Osteocyte (in vitro differentiated cells): Measurements from ENCODE around the gene RAB31. TPM values are rescaled to one million over a fixed set of nuclear protein-coding genes. Genes with fewer than 3 reads are reported as not detected.
A peak's percentile ranks its signal among the peaks of the same experiment; 100 is the strongest.

Source experiments
- DNase-seq: peaks from one replicate; pipeline ENCODE4 v3.0.0; 2021; ENCODE audit warnings: mixed read lengths; ENCODE audit not compliant: unreplicated experiment; ENCODE audit errors: extremely low spot score
- H3K27ac Mint-ChIP-seq: one replicate; pipeline ENCODE4 v1.8.0; 2021; ENCODE audit warnings: mild to moderate bottlenecking, mixed read lengths; ENCODE audit not compliant: unreplicated experiment
- H3K27me3 Mint-ChIP-seq: one replicate; pipeline ENCODE4 v1.8.0; 2021; ENCODE audit warnings: mixed read lengths; ENCODE audit not compliant: unreplicated experiment
- H3K36me3 Mint-ChIP-seq: one replicate; pipeline ENCODE4 v1.8.0; 2021; ENCODE audit warnings: mixed read lengths; ENCODE audit not compliant: unreplicated experiment
- H3K4me1 Mint-ChIP-seq: one replicate; pipeline ENCODE4 v1.8.0; 2021; ENCODE audit warnings: mixed read lengths; ENCODE audit not compliant: unreplicated experiment
- H3K4me3 Mint-ChIP-seq: one replicate; pipeline ENCODE4 v1.8.0; 2021; ENCODE audit warnings: mild to moderate bottlenecking, moderate library complexity, mixed read lengths; ENCODE audit not compliant: unreplicated experiment
- H3K9me3 Mint-ChIP-seq: one replicate; pipeline ENCODE4 v1.8.0; 2021; ENCODE audit warnings: mixed read lengths; ENCODE audit not compliant: unreplicated experiment
- CTCF ChIP-seq: fragments of 200-600 bp; sonication (generic); IDR thresholded peaks from 2 replicates; pipeline ENCODE4 v1.5.0; 2021; ENCODE audit warnings: antibody characterized with exemption, mild to moderate bottlenecking, moderate library complexity
- total RNA-seq: library from RNA; stranded (reverse); gene quantifications from 2 replicates; pipeline ENCODE4 v1.2.1, GENCODE V29; 2021

Gene RAB31
- total RNA-seq, 1 donor from 2014 or later, result 90.8 TPM

GRCh38 chr18:9737472-9738121 is 29.5 kb downstream of the RAB31 start:
- no peaks in the 10 kb centered on the region for H3K9me3 Mint-ChIP-seq
- H3K36me3 Mint-ChIP-seq, result peaks cover 8% of the 10 kb centered on the region
- no peak for DNase-seq
- no peak overlapping the region for H3K4me3 Mint-ChIP-seq
- no peaks in the 10 kb centered on the region for H3K27me3 Mint-ChIP-seq
- no peak for TF ChIP-seq CTCF
- H3K4me1 Mint-ChIP-seq, result peaks cover 34% of the 10 kb centered on the region
- H3K27ac Mint-ChIP-seq, result no peak overlapping the region

DNA sequence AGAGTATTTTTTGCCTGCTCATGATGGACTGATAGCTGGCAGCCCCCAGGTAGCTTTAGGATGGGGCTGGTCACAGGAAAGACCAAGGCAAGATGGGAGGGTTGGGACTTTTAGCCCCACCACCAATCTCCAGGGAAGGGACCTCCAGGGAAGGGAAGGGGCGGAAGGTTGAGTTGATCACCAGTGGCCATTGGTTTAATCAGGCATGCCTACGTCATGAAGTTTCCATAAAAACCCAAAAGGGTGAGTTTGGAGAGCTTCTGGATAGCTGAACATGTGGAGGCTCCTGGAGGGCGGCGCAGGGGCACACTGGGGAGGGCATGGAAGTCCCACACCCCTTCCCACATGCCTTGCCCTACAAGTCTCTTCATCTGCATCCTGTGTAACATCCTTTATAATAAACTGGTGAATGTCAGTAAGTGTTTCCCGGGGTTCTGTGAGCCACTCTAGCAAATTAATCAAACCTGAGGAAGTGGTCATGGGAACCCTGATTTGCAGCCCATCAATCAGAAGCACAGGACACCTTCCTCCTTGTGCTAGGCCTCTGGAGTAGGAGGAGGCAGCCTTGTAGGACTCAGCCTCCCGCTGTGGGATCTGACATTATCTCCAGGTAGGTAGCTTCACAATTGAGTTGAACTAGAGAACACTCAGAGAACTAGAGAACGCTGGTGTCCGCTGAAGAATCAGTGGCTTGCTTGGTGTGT is 30.3 kb downstream of the RAB31 start:
- Mint-ChIP-seq H3K4me3 (no peak overlapping the region), H3K36me3 (peaks cover 4% of the 10 kb centered on the region), H3K9me3 (no peaks in the 10 kb centered on the region), H3K27ac (no peak overlapping the region), H3K27me3 (no peaks in the 10 kb centered on the region), H3K4me1 (peaks cover 40% of the 10 kb centered on the region)
- no peak for DNase-seq
- no peak for TF ChIP-seq CTCF

- no peak for TF ChIP-seq CTCF
- peaks cover 47% of the 10 kb centered on the region for H3K4me1 Mint-ChIP-seq
Measured at GRCh38 chr18:9739516-9739915, 31.4 kb downstream of the RAB31 start.

DNA sequence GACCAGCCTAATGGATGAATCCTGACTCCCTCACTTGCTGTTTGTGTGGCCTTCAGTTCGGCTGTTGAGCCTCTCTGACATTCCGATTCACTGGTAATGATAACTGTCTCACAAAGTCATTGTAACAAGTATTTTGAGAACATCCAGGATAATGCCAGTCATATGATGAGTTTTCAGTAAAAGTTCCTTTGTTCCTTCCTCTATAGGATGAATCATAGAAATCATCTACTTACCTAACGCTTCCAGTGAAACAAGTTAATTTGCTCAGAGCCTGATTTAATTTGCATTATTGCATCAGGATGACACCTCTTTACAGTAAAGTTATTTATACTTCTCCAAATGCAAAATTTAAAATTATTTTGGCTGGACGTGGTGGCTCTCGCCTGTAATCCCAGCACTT is 32.0 kb downstream of the RAB31 start:
- no peak for DNase-seq
- Mint-ChIP-seq H3K4me3 (no peak overlapping the region), H3K4me1 (peaks cover 51% of the 10 kb centered on the region), H3K27me3 (no peaks in the 10 kb centered on the region), H3K9me3 (no peaks in the 10 kb centered on the region), H3K36me3 (peaks cover 7% of the 10 kb centered on the region), H3K27ac (no peak overlapping the region)
- no peak for TF ChIP-seq CTCF

More at GRCh38 chr18:9739516-9739915, 31.4 kb downstream of the RAB31 start:
- peaks cover 4% of the 10 kb centered on the region for H3K36me3 Mint-ChIP-seq
- no peak overlapping the region for H3K4me3 Mint-ChIP-seq
- no peaks in the 10 kb centered on the region for H3K27me3 Mint-ChIP-seq
- H3K9me3 Mint-ChIP-seq, result no peaks in the 10 kb centered on the region
- peak overlapping the region; percentile 15 for H3K27ac Mint-ChIP-seq
- no peak for DNase-seq

GRCh38 chr18:9741406-9741792 is 33.3 kb downstream of the RAB31 start:
- no peak for TF ChIP-seq CTCF
- no peaks in the 10 kb centered on the region for H3K9me3 Mint-ChIP-seq
- peak overlapping the region; percentile 97 for H3K27ac Mint-ChIP-seq
- H3K4me3 Mint-ChIP-seq, result no peak overlapping the region
- peaks cover 49% of the 10 kb centered on the region for H3K4me1 Mint-ChIP-seq
- H3K27me3 Mint-ChIP-seq, result no peaks in the 10 kb centered on the region
- DNase-seq, result no peak
- H3K36me3 Mint-ChIP-seq, result peaks cover 4% of the 10 kb centered on the region
